GM18511 (cell line): ENCODE measurements around the gene MLXIPL.
"Not testable (repeated sequence)": the region's sequence is repeated elsewhere in the genome, so short reads cannot be mapped to it uniquely, and the experiment has no call there.

Experiments
- ATAC-seq: cut with Tn5 transposase; IDR thresholded peaks from one replicate; pipeline ENCODE4 v1.9.1; 2021; ENCODE audit warnings: mild to moderate bottlenecking, moderate library complexity; ENCODE audit not compliant: unreplicated experiment

MLXIPL gene, protein sequence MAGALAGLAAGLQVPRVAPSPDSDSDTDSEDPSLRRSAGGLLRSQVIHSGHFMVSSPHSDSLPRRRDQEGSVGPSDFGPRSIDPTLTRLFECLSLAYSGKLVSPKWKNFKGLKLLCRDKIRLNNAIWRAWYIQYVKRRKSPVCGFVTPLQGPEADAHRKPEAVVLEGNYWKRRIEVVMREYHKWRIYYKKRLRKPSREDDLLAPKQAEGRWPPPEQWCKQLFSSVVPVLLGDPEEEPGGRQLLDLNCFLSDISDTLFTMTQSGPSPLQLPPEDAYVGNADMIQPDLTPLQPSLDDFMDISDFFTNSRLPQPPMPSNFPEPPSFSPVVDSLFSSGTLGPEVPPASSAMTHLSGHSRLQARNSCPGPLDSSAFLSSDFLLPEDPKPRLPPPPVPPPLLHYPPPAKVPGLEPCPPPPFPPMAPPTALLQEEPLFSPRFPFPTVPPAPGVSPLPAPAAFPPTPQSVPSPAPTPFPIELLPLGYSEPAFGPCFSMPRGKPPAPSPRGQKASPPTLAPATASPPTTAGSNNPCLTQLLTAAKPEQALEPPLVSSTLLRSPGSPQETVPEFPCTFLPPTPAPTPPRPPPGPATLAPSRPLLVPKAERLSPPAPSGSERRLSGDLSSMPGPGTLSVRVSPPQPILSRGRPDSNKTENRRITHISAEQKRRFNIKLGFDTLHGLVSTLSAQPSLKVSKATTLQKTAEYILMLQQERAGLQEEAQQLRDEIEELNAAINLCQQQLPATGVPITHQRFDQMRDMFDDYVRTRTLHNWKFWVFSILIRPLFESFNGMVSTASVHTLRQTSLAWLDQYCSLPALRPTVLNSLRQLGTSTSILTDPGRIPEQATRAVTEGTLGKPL

DNA sequence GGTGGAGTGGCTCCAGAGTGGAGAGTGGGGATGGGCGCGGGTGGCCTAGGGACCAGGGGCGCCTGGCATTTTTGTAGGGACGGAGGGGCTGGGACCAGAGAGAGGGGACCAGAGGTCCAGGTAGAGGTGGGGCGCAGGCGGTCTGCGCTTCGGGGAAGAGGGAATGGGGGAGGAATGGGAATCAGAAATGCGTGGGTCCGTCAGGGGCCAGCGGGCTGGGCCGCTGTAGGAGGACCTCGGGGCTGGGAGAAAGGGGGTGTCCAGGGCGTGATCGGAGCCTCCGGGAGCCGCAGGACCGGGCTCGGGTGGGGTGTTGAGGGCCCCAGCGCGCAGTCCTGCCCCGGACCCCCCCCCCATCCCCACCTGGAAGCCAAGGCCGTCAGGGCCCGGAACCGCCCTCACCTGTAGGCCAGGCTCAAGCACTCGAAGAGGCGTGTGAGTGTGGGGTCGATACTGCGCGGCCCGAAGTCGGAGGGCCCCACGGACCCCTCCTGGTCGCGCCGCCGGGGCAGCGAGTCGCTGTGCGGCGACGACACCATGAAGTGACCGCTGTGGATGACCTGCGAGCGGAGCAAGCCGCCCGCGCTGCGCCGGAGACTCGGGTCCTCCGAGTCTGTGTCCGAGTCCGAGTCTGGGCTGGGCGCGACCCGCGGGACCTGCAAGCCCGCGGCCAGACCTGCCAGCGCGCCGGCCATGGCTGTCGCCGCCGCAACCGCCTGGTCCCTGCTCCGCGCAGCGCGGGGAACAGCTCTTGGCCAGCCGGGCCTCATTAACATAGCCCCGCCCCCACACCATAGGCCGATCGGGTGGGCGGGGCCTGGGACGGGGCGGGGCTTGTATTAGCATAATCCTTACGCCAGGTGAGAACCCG lies at the start of gene MLXIPL:
Gene MLXIPL (minus strand): TSS at position 725 of the 871 bp plus-strand sequence. CDS start 30 bp downstream, at position 695.
- ATAC-seq, result no peak

DNA sequence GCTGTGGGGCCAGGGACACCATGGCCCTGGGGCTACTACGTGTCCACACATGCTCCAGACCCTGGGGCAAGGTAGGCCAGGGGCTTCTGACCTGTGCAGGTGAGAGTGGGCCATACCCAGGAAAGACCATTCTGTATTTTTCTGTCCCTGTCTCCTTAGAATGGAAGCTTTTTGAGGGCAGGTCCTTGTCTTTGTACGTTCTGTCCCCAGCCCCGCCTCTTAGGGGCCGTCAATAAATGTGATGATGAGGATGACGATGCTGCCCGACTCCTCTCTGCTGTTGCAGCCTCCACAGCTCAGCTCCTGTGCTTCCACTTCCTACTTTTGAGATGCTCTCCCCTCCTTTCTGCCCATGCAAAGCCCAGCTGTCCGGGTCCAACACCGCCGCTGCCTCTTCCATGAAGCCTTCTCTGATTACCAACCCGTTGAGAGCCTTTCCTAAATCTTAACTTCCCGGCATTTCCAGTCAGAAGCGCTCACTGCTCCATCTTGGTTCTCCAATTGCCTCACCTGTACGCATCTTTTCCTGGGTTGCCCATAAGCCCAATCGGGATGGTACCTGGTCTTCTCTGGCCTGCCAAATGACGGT lies 47.6 kb upstream of the MLXIPL start:
- no peak for ATAC-seq

DNA sequence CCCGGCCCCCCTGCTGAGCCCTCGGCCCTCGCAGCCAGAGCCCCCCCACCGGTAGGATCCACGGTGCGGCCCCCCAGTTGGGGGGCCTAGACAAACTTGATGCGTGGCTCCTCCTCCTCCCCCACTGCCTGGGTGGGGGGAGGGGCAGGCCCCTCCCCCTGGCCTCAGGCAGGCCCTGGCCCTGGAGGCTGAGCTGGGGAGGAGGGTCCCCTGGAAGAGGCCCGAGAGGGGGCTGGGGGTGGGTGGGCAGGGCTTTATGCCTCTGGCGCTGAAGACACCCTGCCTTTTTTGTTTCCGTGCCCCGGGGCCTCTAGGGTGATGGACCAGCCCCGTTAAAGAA lies 47.0 kb upstream of the MLXIPL start:
- ATAC-seq, result no peak

DNA sequence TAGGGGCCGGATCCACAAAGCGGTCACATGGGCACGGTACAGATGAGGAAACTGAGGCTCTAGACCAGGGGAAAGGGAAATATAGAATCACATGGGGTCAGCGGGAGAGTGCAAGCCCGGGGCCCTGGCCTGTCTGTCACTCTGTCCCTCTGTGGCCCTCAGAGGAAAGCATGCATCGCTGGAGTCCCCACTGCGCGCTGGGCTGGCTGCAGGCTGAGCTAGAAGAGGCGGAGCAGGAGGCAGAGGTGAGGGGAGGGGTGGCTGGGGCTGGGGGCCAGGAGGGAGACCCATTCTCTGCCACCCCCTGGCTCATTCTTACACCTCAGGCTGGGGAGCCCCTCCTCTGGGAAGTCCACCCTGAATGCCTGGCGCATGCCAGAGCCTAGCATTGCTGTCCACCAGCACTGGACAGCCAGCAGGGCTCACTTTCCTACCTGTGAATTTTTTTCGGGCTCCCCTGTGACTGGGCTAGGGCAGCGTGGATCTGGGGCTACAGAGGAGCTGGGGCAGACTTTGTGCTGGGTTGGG lies 45.6 kb upstream of the MLXIPL start:
- ATAC-seq, result no peak

DNA sequence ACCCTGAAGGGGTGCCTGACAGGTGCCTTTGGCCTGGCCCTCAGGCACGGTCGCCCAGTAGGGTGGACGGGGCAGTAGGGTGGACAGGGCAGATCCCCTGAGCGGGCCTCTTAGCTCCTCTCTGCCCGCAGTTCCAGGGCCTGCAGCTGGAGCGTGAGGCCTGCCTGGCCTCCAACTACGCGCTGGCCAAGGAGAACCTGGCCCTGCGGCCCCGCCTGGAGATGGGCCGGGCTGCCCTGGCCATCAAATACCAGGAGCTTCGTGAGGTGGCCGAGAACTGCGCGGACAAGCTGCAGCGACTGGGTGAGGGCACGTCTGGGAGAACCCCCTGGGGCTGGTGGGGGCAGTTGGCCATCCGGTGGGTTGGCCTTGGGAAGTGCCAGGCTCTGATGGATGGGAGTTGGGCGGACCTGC lies 45.0 kb upstream of the MLXIPL start:
- no peak for ATAC-seq

DNA sequence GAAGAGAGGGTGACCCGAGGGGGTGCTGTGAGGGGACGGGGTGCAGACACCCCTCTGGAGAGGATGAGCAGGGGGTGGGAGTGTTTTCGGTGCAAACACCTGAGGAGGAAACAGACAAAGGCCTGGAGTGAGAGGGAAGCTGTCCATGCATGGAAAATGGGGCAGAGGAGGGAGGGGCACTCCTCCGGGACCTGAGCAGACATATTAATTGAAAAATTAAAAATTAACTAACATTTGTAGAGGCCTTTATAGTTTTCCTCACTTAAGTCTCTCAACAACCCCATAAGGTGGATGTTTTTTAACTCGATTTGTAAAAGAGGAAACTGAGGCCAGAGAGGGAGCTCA lies 44.5 kb upstream of the MLXIPL start:
- ATAC-seq, result no peak

DNA sequence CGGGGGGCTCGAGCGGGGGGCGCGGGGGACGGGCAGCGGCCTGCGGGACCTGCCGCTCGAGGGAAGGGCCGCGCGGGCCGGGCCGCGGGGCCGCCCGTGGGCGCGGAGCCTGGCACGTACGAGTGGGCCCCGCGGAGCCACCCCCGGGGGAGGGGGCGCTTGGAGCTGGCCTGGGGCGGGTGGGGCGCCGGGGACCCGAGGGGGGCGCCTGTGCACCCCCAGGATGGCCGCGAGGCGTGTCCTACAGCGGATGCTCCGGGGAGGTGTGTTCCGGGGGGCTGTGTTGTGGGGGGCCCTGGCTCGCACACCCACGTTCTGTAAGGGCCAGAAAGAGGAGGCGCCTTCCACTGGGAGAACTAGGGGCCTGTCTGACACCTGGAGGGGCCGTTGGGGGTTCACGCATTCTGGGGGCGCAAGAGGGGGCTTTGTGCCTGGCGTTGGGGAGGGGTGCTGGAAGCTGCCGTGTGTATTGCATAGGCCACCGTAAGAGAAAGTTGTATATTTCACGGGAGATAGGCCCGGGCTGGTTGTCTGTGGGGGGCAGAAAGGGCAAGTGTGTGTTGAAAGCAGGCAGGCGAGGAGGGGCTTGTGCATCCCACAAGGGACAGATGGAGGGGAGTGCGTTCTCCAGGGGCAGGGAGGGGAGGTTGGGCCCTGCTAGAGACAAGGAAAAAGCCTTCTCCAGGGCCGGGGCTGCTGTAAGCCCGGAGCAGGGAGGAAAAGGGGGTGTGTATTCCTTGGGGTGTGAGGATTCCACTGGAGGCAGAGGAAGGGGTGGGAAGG lies 44.0 kb upstream of the MLXIPL start:
- ATAC-seq, result peak; percentile 27

DNA sequence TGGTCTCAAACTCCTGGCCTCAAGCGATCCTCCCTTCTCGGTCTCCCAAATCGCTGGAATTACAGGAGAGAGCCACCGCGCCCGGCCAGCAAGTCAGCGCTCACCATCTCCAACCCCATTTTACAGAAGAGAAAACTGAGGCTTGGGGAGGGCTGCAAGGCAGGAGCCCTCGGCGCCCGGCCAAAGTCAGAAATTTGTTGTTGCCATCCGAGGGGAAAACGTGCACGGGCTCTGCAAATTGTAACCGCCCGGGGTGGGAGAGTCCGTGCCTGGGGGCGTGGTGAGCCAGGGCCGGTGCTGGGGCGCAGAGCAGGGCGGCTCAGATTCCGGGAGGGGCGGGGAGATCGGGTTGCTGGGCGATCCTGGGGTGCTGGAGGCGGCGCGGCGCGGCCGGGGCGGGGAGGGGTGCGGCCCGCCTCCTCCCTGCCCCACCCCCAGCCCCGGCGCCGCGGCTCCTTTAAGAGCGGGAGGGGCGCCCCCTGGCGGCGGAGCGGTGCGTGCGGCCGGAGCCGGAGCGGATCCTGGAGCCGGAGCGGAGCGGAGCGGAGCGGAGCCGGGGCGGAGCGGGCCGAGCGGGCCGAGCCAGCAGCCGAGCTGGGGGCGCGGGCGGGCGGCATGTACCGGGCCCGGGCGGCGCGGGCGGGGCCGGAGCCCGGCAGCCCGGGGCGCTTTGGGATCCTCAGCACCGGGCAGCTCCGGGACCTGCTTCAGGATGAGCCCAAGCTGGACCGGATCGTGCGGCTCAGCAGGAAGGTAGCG lies 43.2 kb upstream of the MLXIPL start, which contains the start of gene VPS37D:
Gene VPS37D (plus strand): TSS at position 488 of the 759 bp plus-strand sequence. CDS start 128 bp downstream, at position 616.
- peak; percentile 93 for ATAC-seq

DNA sequence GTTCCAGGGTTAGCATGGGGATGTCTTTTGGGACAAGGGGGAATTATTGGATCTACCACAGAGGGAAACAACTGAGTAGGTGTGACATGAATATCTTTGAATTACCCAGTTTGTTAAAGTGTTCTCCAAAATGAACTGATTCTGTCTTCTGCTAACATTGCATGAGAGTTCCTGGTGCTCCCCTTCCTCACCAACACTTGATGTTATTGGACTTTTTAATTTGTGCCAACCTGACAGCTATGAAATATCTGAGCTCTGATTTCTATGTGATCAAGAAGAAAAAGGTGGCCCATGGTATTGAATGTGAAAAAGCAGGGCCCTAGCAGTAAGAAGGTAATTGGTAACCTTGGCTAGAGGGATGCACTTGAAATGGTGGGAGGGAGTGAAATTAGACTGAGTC lies 38.7 kb upstream of the MLXIPL start:
- ATAC-seq, result no peak

DNA sequence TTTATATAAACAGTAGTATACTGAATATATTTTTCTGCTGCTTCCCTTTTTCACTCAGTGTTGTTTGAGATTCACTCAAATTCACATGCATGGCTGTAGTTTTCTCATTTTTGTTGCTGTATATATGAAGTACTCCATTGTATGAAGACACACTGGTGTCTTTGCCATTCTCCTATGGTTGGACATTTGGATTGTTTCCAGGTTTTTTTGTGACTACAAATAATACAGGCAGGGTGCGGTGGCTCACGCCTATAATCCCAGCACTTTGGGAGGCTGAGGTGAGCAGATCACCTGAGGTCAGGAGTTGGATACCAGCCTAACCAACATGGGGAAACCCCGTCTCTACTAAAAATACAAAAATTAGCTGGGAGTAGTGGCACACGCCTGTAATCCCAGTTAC lies 36.3 kb upstream of the MLXIPL start:
- ATAC-seq, result not testable (repeated sequence)

DNA sequence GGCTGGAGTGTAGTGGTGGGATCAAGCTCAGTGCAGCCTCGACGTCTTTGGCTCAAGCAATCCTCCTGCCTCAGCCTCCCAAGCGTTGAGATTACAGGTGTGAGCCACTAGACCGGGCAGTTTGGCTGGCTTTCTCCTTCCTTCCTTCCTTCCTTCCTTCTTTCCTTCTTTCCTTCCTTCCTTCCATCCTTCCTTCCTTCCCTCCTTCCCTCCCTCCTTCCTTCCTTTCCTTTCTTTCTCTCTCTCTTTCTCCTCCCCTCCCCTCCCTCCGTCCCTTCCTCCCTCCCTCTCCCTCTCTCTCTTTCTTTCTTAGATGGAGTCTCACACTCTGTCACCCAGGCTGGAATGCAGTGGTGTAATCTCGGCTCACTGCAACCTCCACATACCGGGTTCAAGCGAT lies 35.7 kb upstream of the MLXIPL start:
- ATAC-seq, result no peak

DNA sequence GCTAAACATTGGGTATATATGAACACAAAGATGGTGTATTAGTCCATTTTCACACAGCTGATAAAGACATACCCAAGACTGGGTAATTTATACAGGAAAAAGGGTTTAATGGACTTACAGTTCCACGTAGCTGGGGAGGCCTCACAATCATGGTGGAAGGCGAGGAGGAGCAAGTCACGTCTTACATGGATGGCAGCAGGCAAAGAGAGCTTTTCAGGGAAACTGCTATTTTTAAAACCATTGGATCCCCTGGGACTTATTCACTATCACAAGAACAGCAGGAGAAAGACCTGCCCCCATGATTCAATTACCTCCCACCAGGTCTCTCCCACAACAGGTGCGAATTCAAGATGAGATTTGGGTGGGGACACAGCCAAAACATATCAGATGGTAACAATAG lies 31.0 kb upstream of the MLXIPL start:
- ATAC-seq, result not testable (repeated sequence)

DNA sequence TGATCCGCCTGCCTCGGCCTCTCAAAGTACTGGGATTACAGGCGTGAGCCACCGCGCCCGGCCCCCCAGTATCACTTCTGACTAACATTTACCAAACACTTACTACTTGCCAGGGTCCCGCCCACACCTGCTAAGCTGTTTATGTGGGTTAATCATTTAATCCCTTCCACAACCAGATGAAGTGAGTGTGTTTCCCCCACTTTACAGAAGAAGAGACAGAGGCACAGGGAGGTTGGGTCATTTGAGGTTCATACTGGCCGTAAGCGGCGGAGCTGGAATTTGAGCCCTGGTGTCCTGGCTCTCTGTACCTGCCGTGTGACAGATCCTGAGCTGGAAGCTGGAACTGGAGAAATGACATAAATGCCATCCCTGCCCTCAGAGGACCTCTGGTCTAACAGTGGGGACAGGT lies 28.2 kb upstream of the MLXIPL start:
- ATAC-seq, result no peak

DNA sequence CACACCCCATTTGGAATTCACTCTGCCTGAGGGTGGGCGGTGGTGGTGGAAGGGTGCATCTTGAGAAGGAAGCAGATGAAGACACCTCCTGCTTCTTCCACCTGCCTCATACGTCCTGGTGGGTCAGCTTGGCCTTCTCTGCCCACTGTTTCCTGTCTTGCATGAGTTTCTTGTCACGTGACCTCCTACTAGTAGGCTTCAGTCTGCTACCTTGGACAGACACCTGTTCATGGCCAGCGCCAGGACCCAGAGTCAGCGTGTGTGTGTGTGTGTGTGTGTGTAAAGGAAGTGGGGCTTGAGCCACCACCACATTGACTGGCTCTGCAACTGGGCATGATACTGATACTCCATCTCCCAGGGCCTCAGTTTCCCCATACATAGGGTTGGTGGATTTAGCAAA lies 26.2 kb upstream of the MLXIPL start:
- ATAC-seq, result no peak

DNA sequence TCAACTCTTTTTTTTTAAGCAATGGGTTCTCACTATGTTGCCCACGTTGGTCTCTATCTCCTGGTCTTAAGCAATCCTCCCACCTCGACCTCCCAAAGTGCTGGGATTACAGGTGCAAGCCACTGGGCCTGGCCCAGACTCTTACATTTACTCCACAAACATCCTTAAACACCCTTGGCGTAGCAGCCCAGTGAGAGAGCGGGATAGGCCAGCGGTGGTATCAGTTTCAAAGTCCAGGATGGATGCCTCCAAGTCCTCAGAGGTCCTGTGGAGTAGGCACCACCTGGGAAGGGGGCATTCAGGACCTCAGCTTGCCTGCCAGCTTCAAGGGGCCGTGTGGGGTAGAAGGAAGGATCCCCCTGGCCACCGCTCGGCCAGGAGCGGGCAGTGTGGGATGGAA lies 25.3 kb upstream of the MLXIPL start:
- no peak for ATAC-seq

DNA sequence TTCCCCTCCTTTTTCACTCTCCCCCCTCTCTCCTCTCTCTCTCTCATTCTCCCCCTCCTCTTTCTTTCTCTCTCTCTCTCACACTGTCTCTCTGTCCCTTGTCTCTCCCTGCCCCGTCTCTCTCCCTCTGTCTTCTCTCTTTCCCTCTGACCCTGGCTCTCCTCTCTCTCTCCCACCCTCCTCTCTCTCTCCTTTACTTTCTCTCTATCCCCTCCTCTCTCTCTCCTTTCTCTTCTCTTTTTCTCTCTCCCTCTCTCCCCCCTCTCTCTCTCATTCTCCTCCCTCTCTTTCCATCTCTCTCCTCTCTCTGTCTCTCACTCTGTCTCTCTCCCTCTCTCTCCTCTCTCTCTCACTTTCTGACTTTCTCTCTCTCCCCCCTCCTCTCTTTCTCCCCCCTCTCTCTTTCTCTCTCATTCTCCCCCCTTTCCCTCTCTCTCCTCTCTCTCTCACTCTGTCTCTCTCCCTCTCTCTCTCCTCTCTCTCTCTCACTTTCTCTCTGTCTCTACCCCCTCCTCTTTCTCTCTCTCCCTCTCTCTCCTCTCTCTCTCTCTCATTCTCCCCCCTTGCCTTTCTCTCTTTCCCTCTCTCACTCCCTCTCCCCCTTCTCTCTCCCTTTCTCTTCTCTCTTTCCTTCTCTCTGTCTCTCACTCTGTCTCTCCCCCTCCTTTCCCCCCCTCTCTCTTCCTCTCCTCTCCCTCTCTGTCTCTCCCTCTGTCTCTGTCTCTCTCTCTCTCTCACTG lies 24.4 kb upstream of the MLXIPL start:
- ATAC-seq, result no peak

DNA sequence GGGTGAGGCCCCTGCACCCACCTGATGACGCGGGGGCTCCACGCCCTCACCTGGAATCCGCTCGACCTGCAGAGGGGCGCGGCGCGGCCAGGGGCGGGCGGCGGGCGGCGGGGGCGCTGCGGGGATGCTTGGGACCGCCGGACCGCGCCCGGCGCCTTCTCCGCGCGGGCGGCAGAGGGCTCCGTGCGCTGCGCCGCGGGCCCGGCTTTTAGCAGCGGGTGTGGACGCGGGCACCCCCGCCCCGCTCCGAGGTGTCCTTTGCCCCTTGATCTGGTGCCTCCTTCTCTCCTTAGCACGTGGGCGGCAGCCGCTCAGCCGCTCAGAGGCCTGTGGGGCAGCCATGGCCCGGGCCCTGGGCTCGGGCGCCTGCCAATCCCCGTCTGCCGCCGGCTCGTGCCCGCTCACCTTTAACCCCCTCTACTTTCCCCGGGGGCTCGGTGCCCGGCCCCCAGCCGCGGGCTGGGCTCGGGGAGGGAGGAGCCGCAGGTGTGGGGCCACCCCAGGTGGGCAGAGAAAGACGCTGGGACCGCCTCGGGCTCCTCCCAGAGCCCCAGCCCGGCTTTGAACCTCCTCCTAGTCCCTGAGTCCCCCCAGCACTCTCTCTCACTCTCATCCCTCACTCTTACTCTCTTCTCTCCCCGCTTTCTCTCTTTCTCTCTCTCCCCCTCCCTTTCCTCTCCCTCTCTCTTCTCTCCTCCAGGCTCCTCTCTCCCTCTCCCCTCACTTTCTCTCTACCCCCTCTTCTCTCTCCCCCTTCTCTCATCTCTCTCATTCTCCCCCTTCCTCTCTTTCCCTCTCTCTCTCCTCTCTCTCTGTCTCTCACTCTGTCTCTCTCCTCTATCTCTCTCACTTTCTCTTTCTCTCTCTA lies 23.6 kb upstream of the MLXIPL start:
- ATAC-seq, result no peak
